A549 (cell line): Measurements from ENCODE around the gene SLC38A11.

Experiments used
- PHF8 ChIP-seq: fragments of 200-600 bp; sonication (generic); IDR thresholded peaks from 2 replicates; pipeline ENCODE4 v1.6.1; 2016; ENCODE audit warnings: low read depth, mild to moderate bottlenecking, antibody characterized with exemption, moderate library complexity, borderline replicate concordance
- POLR2AphosphoS2 ChIP-seq: conservative IDR thresholded peaks from 2 replicates; pipeline ENCODE4 v1.6.1; 2012; ENCODE audit warnings: low read length, improper control_type of control experiment, inconsistent platforms
- SMC3 ChIP-seq: fragments of >200 bp; sonication (Bioruptor Twin); formaldehyde crosslinking; IDR thresholded peaks from 3 replicates; pipeline ENCODE4 v1.6.1; 2018; ENCODE audit warnings: inconsistent platforms
- TF ChIP-seq, protein P1 (sequence below): fragments of >200 bp; sonication (Bioruptor Twin); formaldehyde crosslinking; IDR thresholded peaks from 3 replicates; pipeline ENCODE4 v1.5.1; 2016

DNA sequence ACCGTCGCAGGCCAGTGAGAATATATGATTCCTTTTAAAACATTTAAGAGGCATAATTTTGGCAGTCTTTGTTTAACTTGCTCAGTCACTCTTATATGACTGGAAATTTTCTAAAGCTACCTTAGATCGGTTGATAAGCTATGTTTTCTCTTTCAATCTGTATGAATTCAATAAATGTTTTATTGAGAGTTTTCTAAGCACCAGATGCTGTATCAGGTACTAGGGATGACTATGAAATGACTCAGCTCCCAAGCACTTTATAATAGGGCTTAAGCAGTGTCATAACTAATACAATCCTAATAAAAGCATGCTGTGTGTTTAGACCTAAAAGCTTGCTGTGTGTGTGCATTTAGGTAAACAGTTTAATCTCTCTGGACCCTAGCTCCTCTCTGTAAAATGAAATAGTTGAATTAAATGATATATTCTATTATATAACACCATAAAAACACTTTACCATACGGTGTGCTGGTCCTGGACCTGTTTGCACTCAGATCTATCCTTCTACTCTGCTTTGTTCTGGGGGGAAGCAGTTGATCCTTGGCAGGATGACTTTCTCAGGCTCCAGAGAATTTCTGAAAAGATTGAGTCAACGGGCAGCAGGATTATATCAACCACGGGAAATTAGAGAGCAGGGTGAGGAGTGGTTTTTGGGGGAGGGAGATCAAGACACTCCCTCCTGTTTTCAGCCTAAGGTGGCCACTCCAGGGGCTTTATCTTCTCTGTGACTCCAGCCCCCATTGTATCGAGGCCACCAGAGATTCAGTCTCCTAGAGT is 26.1 kb upstream of the SLC38A11 start:
- TF ChIP-seq, protein P1, sequence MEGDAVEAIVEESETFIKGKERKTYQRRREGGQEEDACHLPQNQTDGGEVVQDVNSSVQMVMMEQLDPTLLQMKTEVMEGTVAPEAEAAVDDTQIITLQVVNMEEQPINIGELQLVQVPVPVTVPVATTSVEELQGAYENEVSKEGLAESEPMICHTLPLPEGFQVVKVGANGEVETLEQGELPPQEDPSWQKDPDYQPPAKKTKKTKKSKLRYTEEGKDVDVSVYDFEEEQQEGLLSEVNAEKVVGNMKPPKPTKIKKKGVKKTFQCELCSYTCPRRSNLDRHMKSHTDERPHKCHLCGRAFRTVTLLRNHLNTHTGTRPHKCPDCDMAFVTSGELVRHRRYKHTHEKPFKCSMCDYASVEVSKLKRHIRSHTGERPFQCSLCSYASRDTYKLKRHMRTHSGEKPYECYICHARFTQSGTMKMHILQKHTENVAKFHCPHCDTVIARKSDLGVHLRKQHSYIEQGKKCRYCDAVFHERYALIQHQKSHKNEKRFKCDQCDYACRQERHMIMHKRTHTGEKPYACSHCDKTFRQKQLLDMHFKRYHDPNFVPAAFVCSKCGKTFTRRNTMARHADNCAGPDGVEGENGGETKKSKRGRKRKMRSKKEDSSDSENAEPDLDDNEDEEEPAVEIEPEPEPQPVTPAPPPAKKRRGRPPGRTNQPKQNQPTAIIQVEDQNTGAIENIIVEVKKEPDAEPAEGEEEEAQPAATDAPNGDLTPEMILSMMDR, result no peak
- TF ChIP-seq SMC3 (no peak), POLR2AphosphoS2 (no peak), PHF8 (no peak)
